T follicular helper cell (primary cell): ENCODE data around the gene CXCL6.

Source experiments
- DNase-seq: peaks from one replicate; pipeline ENCODE4 v3.0.0-alpha.2; 2020; ENCODE audit warnings: low read depth
- total RNA-seq, 2 experiments: gene quantifications; one replicate each; lab custom pipeline; 2026; lab: John Stamatoyannopoulos, UW

Gene CXCL6
- total RNA-seq: 0 reads per million in 2 experiments

DNA sequence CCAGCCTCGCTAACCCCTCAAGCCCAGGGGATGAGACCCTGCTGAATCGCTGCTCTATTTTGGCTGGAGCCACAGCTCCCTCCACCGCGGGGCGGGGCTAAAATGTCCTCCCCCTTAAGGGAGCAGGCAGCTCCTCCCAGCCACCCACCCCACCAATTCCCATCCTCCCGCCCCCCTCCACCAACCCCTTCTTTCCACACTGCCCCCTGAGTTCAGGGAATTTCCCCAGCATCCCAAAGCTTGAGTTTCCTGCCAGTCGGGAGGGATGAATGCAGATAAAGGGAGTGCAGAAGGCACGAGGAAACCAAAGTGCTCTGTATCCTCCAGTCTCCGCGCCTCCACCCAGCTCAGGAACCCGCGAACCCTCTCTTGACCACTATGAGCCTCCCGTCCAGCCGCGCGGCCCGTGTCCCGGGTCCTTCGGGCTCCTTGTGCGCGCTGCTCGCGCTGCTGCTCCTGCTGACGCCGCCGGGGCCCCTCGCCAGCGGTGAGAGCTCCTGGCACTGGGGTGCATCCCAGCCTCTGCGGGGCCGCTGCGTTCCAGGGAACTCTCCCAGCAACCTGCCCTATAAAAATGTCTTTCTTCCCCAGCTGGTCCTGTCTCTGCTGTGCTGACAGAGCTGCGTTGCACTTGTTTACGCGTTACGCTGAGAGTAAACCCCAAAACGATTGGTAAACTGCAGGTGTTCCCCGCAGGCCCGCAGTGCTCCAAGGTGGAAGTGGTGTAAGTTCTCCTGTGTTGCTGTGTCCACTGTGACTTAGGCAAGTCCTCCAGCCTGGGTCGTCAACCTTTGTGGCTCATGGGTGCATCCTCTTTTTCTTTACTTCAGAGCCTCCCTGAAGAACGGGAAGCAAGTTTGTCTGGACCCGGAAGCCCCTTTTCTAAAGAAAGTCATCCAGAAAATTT, at the start of gene CXCL6:
Gene CXCL6 (plus strand): TSS at position 306 of the 907 bp plus-strand sequence. CDS start 73 bp downstream, at position 379.
- no peak for DNase-seq

DNA sequence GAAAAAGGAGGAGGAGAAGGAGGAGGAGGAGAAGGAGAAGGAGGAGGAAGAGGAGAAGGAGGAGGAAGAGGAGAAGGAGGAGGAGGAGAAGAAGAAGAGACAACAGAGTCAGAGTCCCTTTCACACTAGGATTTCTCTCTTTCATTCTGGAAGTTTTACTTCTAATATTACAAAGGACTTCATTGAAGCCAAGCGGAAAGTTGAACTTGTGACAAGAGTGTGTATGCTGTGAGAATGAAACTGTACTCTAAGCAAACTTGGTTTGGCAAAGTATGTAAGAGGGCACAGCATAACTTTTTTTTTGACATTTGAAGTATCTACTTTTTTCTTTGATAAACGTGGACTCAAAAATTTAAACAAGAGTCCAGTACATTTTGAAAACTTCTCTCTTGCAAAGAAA, 48.1 kb upstream of the CXCL6 start:
- no peak for DNase-seq

DNA sequence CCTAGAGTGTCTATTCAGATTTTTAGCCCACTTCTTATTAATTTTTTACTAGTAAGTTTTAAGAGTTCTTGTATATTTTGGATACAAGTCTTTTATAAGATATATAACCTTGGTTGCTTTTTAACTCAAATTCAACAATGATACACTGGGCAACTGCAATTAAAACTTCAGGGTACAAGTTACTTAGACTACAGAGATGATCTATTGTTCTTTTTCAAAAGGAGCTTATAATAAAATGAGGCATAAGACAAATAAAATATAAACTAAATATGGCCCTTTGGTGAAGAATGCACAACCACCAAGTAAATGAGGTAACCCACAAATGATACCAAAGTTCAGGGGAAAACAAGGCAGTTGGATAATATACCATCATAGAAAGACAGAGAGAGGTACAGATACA, 37.6 kb upstream of the CXCL6 start:
- no peak for DNase-seq

DNA sequence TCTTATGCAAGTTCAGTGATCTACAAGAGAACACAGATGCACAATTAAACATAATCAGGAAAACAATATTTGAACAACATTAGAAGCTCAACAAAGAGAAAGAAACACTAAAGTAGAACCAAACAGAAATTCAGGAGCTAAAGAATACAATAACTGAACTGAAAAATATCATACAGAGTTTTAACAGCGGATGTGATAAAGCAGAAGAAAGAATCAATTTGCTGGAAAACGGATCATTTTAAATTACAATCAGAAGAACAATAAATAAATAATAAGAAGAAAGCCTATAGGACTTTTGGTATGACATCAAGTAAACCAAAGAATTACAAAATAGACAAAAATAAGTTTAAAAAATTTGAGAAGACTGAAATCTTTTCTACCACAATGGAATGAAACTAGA, 36.3 kb upstream of the CXCL6 start:
- no peak for DNase-seq

DNA sequence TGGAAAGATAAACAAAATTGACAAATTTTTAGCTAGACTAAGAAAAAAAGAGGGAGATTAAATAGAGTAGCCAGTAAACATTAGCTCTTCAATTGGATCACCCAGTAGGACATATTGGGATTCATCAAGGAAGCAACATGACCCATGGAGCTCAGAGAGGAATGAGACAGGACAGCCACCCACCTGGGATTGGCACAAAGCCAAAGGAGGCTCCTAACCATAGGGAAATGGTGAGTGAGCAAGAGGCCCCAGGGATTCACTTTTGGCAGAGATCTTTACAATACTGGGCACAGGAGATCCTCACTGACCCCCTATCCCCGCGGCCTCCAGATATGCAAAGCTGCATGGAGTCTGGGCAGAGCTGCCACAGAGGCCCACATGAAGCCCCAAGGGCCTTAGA, 34.8 kb upstream of the CXCL6 start:
- DNase-seq: no peak

DNA sequence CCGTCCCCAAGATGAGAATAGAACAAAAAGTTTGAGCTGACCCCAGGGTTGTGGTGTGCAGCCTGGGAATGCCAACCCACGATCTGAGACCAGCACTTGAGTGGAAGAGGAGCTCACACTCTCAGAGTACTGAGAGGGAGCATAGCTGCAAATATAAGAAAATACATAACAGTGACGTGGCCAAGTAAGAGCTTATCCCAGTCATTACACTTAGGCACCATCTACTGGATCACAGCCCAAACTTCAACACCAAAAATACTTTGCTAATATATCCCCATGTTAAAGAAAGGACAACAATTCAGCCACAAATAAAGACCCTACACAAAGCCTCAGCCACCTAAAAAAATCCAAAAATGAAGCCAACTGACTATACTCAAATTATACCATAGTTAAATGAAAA, 33.3 kb upstream of the CXCL6 start:
- DNase-seq: no peak

DNA sequence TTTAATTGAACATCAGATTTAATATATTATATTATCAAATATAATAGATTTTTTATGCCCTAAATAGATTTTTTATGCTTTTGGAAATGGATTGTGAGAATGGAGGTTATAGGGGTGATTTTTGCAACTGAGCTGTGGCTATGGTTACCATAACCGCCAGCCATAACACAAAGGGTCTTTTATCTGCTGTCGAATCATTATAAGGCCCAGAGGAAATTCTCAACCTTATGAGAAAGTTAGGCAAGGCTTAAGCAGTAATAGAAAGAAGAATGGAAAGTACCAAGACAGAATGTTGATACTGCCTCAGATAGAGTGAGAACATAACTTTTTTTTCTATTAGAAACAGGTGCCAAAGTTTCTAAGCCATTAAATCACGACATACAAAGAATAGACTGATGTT, 26.3 kb upstream of the CXCL6 start:
- no peak for DNase-seq

DNA sequence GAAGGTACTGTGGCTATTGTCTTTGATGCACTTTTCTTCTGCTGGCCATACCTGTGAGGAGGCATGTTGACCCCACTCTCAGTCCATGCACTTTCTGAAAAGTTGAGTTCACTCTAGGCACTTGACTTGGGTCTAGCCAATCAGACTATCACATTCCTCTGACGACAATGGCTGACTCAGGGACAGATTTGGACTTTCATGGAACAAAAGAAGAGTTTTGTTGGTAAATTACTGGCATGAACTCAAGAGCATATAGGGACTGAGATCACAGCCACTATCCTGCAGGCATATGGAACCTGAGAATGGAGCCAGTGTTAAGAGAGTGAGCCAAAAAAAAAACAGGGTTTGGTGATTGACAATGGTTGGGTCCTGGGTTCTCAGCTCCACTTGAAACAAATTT, 24.6 kb upstream of the CXCL6 start:
- no peak for DNase-seq

DNA sequence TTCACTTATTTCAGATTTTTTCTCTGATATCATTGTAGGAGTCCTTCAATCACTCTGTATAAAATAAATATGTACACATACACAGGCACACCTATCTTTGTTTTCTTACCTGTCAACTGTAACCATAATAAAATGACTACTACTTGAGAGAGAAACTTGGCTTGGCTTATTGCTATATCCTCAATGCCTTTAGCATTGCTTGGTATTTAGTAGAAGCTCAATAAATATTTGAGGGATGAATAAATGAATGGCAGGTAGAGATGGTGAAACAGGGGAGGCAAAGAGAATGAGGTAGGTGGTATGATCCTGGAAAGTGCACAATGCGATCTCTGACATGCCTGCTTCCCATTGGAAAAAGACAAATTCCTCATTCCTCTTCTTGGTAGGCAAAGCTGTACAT, 21.8 kb upstream of the CXCL6 start:
- DNase-seq: no peak

DNA sequence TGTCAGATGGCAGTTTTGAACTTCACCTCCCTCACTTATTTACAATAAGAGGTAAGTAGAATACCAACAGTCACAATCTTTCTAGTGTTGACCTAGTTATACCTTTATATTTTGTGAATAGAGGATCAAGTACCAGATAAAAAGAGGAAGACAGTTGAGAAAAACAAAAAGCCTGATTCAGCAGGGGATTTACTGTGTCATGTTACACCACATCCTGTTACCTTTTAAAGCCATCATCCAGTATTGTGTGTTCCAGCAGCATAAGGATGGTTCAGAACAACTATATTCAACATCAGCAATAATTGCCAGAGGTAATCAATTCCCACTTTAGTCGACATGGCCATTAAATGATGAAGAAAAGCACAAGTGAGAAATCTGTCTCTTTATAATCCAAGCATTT, 21.3 kb upstream of the CXCL6 start:
- no peak for DNase-seq

DNA sequence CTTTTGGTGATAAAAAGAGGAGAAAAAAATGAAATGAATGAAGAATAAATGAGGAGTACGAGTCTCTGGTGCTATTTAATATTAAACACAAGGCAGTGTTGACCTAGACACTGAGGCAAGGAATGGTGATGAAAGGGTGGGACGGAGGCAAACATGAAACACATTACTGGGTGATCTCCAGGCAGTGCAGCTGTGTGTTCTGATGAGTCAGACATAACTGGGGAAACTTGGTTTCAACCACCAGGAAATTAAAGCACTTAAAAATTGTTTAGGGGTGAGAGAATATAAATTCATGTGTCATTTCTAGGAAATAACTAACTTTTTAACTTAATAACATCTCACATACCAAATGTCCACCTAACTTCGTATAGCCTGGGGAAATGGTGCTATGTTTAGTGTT, 19.7 kb upstream of the CXCL6 start:
- DNase-seq: no peak

DNA sequence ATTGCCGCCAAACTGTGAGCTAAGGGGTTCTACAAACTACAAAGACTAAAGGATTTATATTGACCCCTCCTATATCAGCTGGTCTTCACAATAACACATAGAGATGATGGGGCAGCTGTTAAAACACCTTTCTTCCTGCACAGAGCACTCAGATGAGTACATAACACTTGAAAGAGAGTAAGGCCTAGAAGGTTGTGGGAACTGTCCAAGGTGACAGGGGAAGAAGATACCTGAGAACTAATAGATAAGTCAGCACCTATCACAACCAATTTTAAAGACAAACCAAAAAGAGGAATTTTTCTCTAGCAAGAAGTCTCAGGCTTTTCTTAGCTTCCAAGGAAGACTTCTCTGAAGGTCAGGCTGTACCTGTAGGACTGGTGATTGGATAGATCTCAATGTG, 19.1 kb upstream of the CXCL6 start:
- DNase-seq: no peak

DNA sequence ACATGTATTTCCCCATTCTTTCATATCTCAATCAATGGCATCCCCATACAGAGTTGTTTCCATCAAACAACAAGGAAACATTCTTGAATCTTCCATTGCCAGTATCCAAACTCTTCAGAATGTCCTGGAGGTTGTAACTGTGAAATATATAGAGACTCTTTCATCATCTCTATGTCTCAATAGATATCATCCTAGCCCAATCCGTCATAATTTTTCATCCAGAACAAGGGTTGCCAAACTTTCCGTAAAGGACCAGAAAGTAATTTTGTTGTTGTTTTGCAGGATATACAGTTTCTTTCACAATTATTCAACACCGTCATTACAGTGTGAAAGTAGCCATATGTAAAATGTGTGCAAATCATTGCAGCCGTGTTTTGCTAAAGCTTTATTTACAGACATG, 15.2 kb upstream of the CXCL6 start:
- DNase-seq: no peak

DNA sequence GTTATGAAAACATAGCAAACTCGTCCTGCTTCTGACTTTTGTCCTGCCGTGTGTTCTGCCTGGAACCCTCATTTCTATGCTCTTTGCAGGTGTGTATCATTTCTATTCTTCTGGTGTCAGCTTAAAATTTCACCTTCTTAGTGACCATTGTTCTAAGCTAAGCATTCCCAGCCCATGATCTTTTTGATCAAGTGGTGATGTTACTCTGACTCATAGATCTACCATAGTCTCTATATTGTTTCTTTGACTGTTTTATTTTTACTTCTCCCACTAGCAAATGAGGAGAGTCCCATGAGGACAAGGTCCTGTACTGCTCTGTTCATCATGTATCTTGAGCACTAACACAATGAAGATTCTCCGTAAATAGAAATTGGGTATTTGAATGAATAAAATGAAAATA, 14.1 kb upstream of the CXCL6 start:
- no peak for DNase-seq

DNA sequence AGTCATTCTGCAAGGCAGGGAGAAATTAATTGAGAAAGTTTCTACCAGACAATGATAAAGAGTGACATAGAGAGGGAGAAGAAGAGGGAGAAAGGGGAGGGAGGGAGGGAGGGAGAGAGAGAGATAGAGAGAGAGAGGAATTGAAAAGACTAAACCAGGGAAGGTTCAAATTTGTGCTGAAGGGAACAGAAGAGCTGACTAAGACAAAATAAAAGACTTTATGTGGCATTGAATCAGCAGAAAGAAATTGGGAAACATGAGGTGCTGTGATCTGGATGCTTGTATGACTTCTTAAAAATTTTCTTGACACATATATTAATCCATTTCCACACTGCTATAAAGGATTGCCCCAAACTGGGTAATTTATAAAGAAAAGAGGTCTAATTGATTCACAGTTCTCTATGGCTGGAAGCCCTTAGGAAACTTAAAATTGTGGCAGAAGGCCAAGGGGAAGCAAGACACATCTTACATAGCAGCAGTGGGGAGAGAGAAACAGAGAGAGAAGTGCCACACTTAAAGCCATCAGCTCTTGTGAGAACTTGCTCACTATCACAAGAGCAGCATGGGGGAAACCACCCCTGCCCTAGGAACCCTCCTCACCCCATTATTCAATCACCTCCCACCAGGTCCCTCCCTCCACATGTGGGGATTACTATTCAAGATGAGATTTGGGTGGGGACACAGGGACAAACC, 13.5 kb upstream of the CXCL6 start:
- no peak for DNase-seq

DNA sequence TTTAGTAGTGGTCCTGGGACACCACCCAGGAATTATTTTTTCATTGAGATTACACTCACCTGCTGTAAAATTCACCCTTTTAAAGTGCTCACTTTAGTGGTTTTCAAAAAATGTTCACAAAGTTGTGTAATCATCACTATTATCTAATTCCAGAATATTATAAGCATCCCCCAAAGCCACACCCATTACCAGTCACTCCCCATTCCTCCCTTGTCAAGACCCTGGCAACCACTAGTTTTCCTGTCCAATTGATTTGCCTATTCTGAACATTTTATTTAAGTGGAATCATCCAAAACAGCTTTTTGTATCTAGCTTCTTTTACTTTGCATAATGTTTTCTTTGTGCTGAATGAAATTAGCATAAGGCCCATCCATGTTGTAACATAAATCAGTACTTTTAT, 12.7 kb upstream of the CXCL6 start:
- DNase-seq: no peak

DNA sequence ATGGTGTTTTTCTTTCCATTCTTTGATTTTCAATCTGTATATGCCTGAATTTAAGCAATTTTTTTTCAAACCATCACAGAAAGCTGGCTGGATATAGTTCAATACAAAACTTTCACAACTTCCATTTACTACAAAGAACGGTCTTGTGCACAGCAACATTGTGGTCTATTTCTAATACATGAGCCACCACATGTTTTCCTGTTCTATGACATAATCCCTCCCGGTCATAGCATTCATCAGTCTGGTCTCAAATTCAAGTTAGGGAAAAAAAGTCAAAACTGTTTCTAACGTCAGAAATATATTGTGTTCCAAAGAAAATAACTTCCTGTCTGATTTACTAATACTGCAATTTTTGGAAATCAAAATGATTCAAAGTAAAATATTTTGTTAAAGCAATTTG, 7.5 kb upstream of the CXCL6 start:
- DNase-seq: no peak

DNA sequence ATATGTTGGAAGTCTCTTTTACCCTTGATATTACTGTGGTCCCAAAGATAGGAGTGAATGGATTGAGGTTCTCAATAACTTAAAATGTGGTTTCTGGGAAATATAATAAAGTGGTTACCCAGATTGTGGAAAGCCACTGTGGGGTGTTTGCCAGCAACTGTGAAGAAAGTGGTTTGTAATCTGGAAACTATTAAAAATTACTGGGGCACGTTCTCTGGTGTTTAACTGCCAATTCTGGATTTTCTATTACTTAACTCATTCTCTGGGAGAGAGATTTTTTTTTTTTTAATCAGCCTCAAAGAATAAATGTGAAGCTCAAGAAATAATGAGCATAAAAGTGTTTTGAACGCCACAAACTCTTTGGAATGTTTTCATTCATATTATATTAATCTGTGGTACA, 4.9 kb upstream of the CXCL6 start:
- no peak for DNase-seq

DNA sequence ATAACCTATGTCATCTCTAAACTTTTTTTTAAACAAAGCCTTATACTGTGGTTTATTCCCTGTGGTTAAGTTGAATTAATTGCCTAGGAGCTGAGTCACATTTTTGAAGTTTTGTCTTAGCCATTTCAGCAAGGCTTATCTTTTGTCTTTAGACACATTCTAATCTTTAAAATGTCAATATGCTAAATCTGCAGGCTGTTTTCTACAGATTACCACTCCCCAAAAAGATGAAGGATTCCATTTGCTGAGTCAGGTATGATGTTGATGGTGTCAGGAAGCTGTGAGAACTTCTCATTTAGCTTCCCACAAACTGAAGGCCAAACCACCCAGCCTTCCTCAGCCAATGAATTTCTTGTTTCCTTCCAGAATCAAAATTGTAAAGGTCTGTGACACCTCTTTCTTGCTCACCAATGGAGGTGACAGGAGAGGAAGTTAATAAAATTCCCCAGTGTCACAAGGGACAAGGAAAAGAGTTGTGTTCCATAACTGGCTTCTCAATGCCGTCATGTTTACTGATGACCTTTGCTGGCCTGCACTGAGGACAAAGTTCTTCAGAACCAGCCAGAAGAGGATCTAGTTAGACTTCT, 3.7 kb upstream of the CXCL6 start:
- no peak for DNase-seq

DNA sequence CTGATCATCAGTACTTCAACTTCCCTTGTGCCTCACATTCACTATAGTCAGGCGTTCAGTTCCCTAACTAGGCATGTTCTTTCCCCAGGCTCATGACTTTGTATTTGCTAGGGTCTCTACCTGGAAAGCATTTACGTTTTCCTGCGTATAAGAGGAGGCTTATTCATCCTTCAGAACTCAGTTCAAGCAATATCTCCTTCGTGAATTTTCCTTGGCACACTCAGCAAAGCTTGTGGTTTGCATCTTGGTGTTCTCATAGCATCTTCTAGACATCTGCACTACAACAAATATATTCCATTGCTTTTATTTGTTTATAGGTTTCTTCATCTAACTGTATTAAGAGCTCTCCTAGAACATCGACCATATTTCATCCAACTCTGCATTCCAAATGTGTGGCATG, 2.6 kb downstream of the CXCL6 start:
- DNase-seq: no peak

DNA sequence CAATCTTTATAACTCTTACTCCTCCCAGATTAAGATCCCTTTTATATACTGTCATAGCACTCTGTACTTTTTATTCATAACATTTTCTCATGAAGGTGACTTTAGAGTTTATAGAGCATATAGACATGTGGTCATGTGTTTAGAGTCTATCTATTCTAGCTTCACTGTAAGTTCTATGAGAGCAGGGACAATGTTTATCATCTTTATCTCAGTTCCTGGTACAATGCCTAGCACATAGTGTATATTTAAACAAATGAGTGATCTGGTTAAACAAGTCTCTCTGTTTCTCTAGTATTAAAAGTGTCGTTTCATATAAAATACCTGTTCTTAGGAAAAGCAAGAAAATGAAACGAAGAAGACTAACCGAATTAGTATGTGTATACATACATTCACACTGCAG, 3.2 kb downstream of the CXCL6 start:
- no peak for DNase-seq

DNA sequence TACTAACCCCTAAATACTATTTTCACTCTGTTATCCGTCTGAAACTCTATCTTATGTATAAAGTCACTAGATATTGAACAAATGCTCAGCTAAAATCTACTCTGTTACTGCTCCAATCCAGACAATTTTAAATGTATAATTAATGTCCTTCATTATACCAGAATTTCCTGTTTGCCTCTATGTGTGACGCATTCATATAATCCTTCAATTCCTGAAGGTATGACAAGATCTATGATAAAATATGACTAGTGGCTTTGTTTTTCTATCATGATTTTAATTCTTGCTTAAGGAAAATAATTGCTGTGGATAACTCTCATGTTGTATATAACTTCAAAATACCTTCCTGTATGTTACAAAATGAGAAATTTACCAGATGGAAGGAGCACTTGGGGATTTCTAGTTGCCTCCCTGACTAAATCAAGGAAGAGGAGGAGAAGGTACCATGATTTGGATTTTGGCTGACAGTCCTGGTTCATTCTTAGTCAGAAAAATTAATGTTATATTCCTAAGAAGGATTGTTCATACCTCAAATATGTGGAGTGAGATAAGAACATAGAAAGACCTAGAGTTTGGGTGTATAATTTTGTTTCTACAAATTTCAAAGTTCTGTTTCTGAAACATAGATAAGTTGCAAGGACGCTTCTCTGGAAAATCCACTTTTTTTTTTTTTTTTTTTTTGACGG, 4.9 kb downstream of the CXCL6 start:
- no peak for DNase-seq

DNA sequence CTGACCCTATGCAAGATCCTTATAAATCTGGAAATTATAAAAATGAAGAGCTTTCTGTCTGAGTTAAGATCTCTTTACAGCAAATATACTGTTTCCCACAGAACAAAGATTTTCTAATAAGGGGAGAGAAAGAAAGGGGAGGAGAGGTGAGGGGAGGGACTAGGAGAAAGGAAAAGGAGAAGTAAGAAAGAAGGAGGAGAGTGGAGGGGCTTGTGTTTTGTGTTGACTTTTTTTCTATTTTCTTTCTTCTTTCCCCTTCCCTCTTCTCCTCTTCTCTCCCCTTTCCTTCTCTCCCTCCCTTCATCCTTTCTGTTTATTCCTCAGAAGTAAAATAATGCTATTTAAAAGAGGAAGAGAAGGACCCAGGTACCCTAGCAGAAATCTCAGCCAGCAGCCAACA, 6.2 kb downstream of the CXCL6 start:
- no peak for DNase-seq
